ENCODE measurements around the gene AKAP10. TPM values are rescaled to one million over a fixed set of nuclear protein-coding genes. Genes with fewer than 3 reads are reported as not detected.

The AKAP10 gene
- total and polyA plus RNA-seq, 2 of the 8 experiments (the other 6 are each of a cell fraction or from before 2014, with no cell fraction given) = 13.3 to 27.0 TPM

DNA sequence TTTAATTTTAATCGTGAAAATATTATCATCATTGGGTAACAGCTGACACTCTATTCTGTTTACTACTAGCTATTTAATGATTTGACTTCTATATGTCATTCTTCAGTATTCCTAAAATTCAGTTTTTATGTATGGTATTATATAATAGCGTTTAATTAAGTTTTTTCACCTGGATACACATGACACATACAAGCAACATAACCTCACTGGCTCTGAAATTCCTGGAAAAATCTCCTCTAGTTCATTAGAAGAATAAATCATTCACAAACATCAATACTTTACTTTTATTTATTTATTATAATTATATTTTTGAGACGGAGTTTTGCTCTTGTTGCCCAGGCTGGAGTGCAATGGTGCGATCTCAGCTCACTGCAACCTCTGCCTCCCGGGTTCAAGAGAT is 44.0 kb downstream of the AKAP10 start (continued):
- TF ChIP-seq, protein P1, sequence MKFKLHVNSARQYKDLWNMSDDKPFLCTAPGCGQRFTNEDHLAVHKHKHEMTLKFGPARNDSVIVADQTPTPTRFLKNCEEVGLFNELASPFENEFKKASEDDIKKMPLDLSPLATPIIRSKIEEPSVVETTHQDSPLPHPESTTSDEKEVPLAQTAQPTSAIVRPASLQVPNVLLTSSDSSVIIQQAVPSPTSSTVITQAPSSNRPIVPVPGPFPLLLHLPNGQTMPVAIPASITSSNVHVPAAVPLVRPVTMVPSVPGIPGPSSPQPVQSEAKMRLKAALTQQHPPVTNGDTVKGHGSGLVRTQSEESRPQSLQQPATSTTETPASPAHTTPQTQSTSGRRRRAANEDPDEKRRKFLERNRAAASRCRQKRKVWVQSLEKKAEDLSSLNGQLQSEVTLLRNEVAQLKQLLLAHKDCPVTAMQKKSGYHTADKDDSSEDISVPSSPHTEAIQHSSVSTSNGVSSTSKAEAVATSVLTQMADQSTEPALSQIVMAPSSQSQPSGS (IDR thresholded peaks at IDR 0.05; ENCODE audit: low read length) = no peak
- no peak for TF ChIP-seq TAF7 (optimal IDR thresholded peaks at IDR 0.05; ENCODE audit: borderline replicate concordance, low read depth, low read length)
- TF ChIP-seq CHD2 (IDR thresholded peaks at IDR 0.05; ENCODE audit: low read length) = no peak
- TF ChIP-seq SIN3A (conservative IDR thresholded peaks at IDR 0.05 in 1 of 2, IDR thresholded peaks at IDR 0.05 in 1 of 2; ENCODE audit: low read depth in 1 of 2, low read length in 2 of 2) = no peak
- TF ChIP-seq KDM5A (IDR thresholded peaks at IDR 0.05; ENCODE audit: low read length) = no peak
- no peak for TF ChIP-seq SP1 (IDR thresholded peaks at IDR 0.05; ENCODE audit: low read depth, low read length)
- TF ChIP-seq CTBP2 (IDR thresholded peaks at IDR 0.05; ENCODE audit: borderline replicate concordance, insufficient read depth, insufficient read length, low read length) = no peak
- no peak for TF ChIP-seq TAF1 (IDR thresholded peaks at IDR 0.05; ENCODE audit: low read depth, low read length)

All from H1 (cell line).